NCI-H2107 (cell line): ENCODE measurements around the gene EPHB2.

Experiments
- DNase-seq: peaks from one replicate; lab custom pipeline; 2025; lab: John Stamatoyannopoulos, UW

Gene EPHB2

GRCh38 chr1:22780696-22781095 is 70.1 kb downstream of the EPHB2 start:
- DNase-seq, result no peak

- DNase-seq, result no peak
Measured at GRCh38 chr1:22781483-22781882, 70.8 kb downstream of the EPHB2 start.

GRCh38 chr1:22782406-22782805 is 71.8 kb downstream of the EPHB2 start:
- DNase-seq, result no peak

- DNase-seq, result no peak
Measured at GRCh38 chr1:22784317-22784716, 73.7 kb downstream of the EPHB2 start.

- DNase-seq, result no peak
Measured at GRCh38 chr1:22784737-22785136, 74.1 kb downstream of the EPHB2 start.

- DNase-seq, result no peak
Measured at GRCh38 chr1:22786101-22786500, 75.5 kb downstream of the EPHB2 start.

GRCh38 chr1:22786719-22787489 is 76.3 kb downstream of the EPHB2 start:
- no peak for DNase-seq

- DNase-seq, result no peak
Measured at GRCh38 chr1:22787636-22788035, 77.0 kb downstream of the EPHB2 start.

GRCh38 chr1:22788254-22788661 is 77.6 kb downstream of the EPHB2 start:
- no peak for DNase-seq

GRCh38 chr1:22789356-22789994 is 78.8 kb downstream of the EPHB2 start:
- DNase-seq, result no peak

- no peak for DNase-seq
Measured at GRCh38 chr1:22790232-22791008, 79.8 kb downstream of the EPHB2 start.

GRCh38 chr1:22791831-22792347 is 81.2 kb downstream of the EPHB2 start:
- DNase-seq, result no peak

- no peak for DNase-seq
Measured at GRCh38 chr1:22792396-22793160, 81.9 kb downstream of the EPHB2 start.

GRCh38 chr1:22793647-22794046 is 83.0 kb downstream of the EPHB2 start:
- no peak for DNase-seq

GRCh38 chr1:22794647-22795365 is 84.2 kb downstream of the EPHB2 start:
- DNase-seq, result no peak

- DNase-seq, result no peak
Measured at GRCh38 chr1:22795366-22795714, 84.7 kb downstream of the EPHB2 start.

GRCh38 chr1:22796642-22797041 is 86.0 kb downstream of the EPHB2 start:
- no peak for DNase-seq

- no peak for DNase-seq
Measured at GRCh38 chr1:22798083-22798482, 87.4 kb downstream of the EPHB2 start.

- DNase-seq, result no peak
Measured at GRCh38 chr1:22799971-22800370, 89.3 kb downstream of the EPHB2 start.

- DNase-seq, result no peak
Measured at GRCh38 chr1:22800629-22801028, 90.0 kb downstream of the EPHB2 start.

GRCh38 chr1:22801347-22801746 is 90.7 kb downstream of the EPHB2 start:
- DNase-seq, result no peak
